ENCODE data around the gene TRMU. TPM values are rescaled to one million over a fixed set of nuclear protein-coding genes. Genes with fewer than 3 reads are reported as not detected.

Gene TRMU
- total RNA-seq, 1 experiment from 2014 or later = 59.5 TPM

DNA sequence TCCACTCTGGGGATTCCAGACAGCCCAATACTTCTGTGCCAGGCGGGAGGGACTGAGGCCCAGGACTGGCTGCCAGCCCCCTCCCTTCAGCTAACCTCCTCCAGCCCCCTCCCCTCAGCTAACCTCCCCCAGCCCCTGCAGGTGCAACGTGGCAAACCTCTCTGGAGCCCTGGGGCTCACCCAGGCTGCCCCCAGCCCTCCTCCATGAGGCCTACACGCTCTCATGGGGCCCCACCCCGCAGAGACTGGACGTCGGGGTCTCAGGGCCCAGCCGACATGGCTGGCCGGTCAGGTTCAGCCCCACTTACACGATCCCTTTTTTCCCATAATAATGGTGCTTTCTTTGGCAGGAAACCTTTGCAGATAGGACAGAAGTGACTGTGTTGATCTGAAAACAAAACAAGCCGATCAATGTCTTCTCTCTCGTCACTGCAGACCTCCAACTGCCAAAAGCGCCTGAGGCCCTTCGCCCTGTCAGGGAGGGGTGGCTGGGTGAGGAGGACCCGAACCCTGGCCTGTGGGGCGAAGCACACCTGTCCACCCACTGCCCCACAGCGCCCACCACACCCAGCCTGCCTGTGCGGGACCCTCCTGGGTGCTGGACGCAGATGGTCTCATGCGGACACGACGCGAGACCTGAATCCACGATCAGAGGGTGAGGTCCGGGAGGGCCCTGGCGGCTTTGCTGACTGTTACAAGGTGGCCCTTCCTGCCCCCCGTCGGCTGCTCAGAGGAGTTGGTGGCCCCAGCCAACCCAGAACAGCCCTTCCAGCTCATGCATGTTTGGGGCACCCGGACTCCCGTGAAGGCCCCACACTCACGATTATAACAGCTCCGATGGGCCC, 33.6 kb downstream of the TRMU start:
- no peak for DNase-seq (ENCODE audit: low read depth in 1 of 2, low spot score in 2 of 2)
- H3K4me3 ChIP-seq = no peak overlapping the region
- no peaks in the 10 kb centered on the region for H3K4me1 ChIP-seq (replicated peaks)
- no peaks in the 10 kb centered on the region for H3K9me3 ChIP-seq (replicated peaks)
- no peaks in the 10 kb centered on the region for H3K27me3 ChIP-seq (replicated peaks)
- no peaks in the 10 kb centered on the region for H3K36me3 ChIP-seq
- no peak overlapping the region for H3K27ac ChIP-seq

DNA sequence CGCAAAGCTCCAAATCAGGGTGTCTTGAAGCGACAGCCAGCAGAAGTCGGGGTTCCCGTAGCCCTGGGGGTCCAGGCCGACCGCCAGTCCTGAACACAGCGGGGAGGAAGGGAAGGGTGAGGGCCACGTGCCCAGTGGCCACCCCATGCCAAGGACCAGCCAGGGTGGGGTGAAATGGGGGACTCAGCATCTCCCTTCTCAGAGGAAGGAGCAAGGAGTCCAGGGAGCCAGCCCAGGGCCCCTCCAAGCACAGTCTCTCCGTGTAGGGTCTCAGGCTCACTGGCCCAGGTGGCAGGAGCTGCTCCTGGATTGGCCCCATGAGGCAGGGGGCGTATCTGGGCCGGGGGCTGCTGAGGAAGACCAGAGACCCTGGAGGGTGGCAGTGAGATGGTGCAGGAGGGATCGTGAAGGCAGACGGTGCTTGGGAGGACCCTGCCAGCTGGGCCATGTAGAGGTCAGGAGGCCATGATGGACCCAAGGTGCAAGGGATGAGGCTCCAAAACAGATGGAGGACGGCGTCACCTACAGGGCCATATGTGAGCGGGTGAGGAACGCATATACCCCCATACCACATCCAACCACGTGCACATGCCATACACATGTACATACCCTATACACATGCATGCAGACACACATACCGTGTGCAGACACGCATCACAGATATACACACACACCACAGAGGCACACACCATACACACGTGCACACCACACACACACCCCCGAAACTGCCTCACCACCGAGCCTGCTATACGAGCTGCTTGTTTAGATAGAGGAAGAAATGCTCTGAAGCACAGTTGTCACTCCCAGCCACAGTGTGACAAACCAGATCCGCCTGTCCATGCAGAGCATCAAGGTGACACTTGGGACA, 34.4 kb downstream of the TRMU start:
- H3K27me3 ChIP-seq (replicated peaks) = no peaks in the 10 kb centered on the region
- H3K27ac ChIP-seq = no peak overlapping the region
- 0 out of 2 replicates have a peak, but pooled peaks cover 4% of the 10 kb centered on the region for H3K9me3 ChIP-seq (replicated peaks)
- H3K4me1 ChIP-seq (replicated peaks) = no peaks in the 10 kb centered on the region
- no peak for DNase-seq (ENCODE audit: low read depth in 1 of 2, low spot score in 2 of 2)
- no peak overlapping the region for H3K4me3 ChIP-seq
- no peaks in the 10 kb centered on the region for H3K36me3 ChIP-seq

DNA sequence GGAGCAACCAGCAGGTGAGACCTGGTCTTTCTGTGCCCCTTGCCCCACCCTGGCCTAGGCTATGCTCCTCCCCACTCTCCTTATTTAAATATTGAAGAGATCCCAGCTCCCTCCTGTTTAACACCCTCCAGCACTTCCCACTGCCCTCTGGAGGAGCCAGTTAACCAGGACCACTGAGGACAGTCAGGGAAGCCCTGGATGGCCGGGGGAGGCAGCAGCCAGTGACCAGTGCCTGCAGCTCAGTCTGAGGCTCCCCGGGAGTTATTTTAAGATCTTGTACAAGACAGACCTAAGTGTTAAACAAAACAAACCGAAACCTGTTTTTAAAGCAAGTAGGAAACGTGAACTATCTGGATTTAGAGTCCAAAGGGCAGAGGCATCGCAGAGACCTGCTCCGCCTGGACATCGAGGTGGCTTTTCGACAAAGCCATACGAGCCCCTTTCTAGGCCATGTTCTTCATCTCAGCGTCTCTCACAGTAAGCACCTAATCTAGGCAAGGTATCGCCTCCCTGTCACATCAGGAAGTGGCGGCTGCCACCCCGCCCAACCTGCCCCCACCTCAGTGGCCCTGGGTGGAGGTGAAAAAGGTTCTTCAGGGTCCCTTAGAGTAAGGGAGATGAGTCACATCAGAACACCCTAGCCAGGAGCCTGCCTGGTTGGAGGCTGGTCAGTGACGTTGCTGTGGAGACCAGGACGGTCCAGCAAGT, 35.2 kb downstream of the TRMU start:
- no peak for DNase-seq (ENCODE audit: low read depth in 1 of 2, low spot score in 2 of 2)
- Histone ChIP-seq H3K27me3 (replicated peaks) (no peaks in the 10 kb centered on the region), H3K36me3 (no peaks in the 10 kb centered on the region), H3K9me3 (replicated peaks) (peaks cover 10% of the 10 kb centered on the region), H3K4me3 (no peak overlapping the region), H3K27ac (no peak overlapping the region), H3K4me1 (replicated peaks) (no peaks in the 10 kb centered on the region)

DNA sequence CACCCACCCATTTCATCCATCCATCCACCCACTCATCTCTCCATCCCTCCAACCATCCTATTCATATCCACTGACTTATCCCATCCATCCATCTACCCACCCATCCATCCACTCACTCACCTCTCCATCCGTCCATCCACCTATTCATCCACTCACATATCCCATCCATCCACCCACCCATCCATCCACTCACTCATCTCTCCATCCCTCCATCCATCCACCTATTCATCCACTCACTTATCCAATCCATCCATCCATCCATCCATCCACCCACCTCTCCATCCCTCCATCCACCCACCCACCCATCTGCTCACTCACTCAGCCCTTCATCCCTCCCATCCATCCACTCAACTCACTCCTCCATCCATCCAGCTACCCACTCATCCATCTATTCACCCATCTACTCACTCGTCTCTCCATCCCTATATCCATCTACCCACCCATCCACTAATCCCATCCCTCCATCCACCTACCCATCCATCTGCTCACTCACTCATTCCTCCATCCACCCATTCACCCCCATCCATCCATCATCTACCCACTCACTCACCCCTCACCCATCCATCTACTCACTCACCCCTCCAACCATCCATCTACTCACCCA, 36.2 kb downstream of the TRMU start:
- no peak overlapping the region for H3K27ac ChIP-seq
- H3K4me3 ChIP-seq = no peak overlapping the region
- no peaks in the 10 kb centered on the region for H3K27me3 ChIP-seq (replicated peaks)
- DNase-seq (ENCODE audit: low read depth in 1 of 2, low spot score in 2 of 2) = no peak
- H3K36me3 ChIP-seq = no peaks in the 10 kb centered on the region
- H3K9me3 ChIP-seq (replicated peaks) = peaks cover 16% of the 10 kb centered on the region
- no peaks in the 10 kb centered on the region for H3K4me1 ChIP-seq (replicated peaks)

DNA sequence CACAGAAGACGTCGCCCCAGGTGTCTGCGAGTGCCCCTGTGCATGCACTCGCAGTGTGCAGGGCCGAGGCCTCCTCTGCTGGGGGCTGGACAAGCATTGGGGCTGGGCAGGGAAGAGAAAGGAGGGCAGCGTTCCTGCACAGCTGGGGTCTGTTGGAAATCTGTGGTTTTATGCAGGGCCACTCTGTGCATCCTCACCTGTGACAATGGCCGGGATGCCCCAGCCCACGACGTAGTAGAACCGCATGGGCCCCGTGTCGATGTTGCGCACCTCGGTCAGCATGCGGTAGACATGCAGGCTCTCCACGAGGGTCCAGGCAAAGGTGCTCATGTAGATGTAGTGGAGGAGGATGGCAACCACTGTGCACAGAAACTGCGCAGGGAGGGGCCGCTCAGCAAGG, 37.2 kb downstream of the TRMU start:
- Histone ChIP-seq H3K27me3 (replicated peaks) (no peaks in the 10 kb centered on the region), H3K4me1 (replicated peaks) (peaks cover 4% of the 10 kb centered on the region), H3K4me3 (no peak overlapping the region), H3K9me3 (replicated peaks) (peaks cover 16% of the 10 kb centered on the region), H3K27ac (no peak overlapping the region), H3K36me3 (no peaks in the 10 kb centered on the region)
- DNase-seq (ENCODE audit: low read depth in 1 of 2, low spot score in 2 of 2) = no peak

DNA sequence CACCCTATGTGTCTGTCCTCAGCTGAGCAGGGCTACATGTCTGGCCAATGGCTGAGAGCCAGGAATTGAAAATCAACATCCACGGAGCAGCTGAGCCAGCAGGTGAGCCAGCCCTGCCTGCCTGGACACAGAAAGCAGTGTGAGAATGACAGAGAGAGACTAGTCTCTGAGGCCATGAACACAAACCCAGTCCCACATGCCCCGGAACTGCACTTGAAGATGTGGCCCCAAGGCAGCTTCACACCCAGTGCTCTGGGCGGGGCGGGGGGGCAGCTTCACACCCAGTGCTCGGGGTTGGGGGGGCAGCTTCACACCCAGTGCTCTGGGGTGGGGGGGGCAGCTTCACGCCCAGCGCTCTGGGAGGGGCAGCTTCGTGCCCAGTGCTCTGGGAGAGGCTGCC, 37.6 kb downstream of the TRMU start:
- Histone ChIP-seq H3K27ac (no peak overlapping the region), H3K36me3 (no peaks in the 10 kb centered on the region), H3K4me3 (no peak overlapping the region), H3K9me3 (replicated peaks) (peaks cover 16% of the 10 kb centered on the region), H3K4me1 (replicated peaks) (peaks cover 8% of the 10 kb centered on the region), H3K27me3 (replicated peaks) (no peaks in the 10 kb centered on the region)
- no peak for DNase-seq (ENCODE audit: low read depth in 1 of 2, low spot score in 2 of 2)

DNA sequence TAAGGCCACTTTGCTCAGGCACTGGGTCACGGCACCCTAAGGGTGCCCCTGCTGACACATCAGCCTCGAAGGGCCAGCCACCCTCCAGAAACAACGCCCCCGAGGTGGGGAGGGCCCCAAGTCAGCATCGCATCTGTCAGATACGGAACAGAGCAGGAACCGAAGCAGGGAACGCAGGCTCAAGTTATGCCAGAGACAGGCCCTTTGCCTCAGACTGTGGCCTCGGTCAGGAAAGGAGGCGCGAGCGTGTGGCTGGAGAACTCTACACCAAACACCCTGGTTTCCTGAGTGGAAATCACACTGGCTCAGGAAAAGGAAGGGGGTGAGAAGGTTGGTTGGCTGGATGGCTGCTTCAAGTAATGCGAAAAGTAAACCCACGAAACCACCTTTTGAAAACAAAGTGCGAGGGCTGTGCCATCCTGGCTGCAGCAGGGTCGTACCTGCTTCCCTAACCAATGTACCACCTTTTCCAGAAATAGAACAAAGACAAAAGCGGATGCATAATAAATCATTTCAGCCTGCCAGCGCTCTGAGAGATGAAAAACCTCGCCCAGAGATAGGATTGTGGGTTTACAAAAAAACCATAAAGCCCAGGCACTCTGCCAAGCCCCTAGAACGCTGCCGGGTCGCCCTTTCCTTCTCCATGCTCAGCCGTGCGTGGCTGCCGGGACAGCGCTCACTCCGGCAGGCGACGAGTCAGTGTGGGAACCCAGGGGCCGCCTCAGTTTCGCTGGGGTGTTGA, 38.6 kb downstream of the TRMU start:
- no peak overlapping the region for H3K27ac ChIP-seq
- no peaks in the 10 kb centered on the region for H3K27me3 ChIP-seq (replicated peaks)
- no peaks in the 10 kb centered on the region for H3K36me3 ChIP-seq
- H3K4me1 ChIP-seq (replicated peaks) = peaks cover 8% of the 10 kb centered on the region
- no peak overlapping the region for H3K4me3 ChIP-seq
- DNase-seq (ENCODE audit: low read depth in 1 of 2, low spot score in 2 of 2) = no peak
- H3K9me3 ChIP-seq (replicated peaks) = peaks cover 16% of the 10 kb centered on the region

DNA sequence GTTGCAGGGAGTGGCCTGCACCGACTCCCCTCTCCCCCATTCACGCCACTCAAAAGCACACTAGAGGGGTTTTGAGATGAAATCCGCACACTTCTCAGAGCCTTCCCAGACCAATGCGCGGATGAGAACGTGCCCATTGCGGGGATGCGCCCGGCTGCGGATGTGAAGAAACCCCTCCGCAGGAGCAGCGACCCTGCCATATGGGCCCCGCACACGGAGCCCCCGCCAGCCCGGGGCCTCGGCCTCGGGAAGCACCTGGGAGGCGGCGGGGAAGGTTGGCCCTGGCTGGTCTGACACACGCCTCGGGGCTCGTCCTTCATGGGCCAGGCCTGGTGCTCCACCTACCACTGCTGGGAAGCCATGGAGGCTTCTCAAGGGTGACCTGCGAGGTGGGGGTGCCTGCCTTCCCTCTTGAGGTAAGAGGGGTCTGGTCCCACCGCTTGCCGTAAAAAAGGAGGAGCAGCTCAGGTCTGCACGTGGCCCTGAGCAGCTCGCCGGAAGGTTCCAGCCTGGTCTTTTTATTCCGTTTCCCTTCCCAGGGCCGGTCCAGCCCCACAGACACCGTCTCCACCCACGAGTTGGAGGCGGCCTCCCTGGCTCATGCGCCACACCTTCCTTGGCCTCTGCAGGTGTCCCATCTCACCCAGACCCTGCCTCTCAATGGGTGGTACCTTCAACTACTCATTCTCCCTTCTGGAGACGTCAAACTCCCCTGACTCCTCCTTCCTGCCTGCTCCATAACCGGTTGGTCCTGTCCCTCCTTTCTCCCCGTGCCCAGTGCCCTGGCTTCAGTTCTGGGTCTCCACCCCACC, 39.4 kb downstream of the TRMU start:
- Histone ChIP-seq H3K27ac (no peak overlapping the region), H3K36me3 (no peaks in the 10 kb centered on the region), H3K4me3 (no peak overlapping the region), H3K27me3 (replicated peaks) (no peaks in the 10 kb centered on the region), H3K9me3 (replicated peaks) (peaks cover 16% of the 10 kb centered on the region), H3K4me1 (replicated peaks) (peaks cover 8% of the 10 kb centered on the region)
- no peak for DNase-seq (ENCODE audit: low read depth in 1 of 2, low spot score in 2 of 2)

DNA sequence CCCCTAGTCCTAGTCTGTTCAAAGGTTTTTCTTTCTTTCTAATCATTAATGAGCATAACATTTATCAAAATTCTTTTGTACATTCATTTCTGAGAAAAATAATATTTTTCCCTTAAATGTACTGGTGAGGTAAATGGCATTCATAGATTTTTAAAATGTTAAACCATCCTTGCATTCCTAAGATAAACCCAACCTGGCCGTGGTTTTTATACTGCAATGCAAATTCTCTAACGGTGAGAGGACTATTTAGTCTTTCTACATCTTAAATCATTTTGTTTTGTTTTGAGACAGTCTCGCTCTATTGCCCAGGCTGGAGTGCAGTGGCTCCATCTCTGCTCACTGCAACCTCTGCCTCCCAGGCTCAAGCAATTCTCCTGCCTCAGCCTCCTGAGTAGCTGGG, 40.6 kb downstream of the TRMU start:
- Histone ChIP-seq H3K27ac (no peak overlapping the region), H3K27me3 (replicated peaks) (no peaks in the 10 kb centered on the region), H3K4me1 (replicated peaks) (peaks cover 8% of the 10 kb centered on the region), H3K36me3 (no peaks in the 10 kb centered on the region), H3K4me3 (no peak overlapping the region), H3K9me3 (replicated peaks) (peaks cover 16% of the 10 kb centered on the region)
- no peak for DNase-seq (ENCODE audit: low read depth in 1 of 2, low spot score in 2 of 2)

DNA sequence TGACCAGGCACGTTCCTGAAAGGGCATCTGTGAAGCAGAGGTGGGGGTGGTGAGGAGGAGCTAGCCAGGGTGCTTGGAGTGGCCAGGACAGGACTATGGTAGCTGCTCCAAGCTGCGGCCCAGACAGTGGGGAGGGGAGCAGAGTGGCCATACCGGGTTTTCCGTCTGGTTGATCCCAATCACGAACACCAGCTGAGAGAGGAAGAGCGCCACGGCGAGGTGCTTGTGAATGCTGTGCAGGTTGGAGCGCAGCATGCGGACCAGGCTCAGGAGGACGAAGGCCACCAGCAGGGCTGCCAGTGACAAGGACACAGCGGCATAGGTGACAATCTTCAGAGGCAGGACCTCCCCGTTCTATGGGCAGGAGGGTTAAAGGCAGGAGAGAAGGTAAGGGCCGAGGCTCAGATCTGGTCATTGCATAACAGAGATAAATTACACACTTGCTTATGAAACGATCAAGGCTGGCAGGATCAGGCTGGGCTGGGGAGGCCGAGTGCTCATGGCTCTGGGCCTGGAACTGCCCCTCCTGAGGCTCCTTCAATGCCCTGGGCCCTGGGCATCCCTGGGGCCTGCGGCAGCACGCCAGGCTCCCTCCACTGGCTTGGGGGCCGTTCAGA, 41.5 kb downstream of the TRMU start:
- no peak for DNase-seq (ENCODE audit: low read depth in 1 of 2, low spot score in 2 of 2)
- no peaks in the 10 kb centered on the region for H3K27me3 ChIP-seq (replicated peaks)
- no peak overlapping the region for H3K4me3 ChIP-seq

DNA sequence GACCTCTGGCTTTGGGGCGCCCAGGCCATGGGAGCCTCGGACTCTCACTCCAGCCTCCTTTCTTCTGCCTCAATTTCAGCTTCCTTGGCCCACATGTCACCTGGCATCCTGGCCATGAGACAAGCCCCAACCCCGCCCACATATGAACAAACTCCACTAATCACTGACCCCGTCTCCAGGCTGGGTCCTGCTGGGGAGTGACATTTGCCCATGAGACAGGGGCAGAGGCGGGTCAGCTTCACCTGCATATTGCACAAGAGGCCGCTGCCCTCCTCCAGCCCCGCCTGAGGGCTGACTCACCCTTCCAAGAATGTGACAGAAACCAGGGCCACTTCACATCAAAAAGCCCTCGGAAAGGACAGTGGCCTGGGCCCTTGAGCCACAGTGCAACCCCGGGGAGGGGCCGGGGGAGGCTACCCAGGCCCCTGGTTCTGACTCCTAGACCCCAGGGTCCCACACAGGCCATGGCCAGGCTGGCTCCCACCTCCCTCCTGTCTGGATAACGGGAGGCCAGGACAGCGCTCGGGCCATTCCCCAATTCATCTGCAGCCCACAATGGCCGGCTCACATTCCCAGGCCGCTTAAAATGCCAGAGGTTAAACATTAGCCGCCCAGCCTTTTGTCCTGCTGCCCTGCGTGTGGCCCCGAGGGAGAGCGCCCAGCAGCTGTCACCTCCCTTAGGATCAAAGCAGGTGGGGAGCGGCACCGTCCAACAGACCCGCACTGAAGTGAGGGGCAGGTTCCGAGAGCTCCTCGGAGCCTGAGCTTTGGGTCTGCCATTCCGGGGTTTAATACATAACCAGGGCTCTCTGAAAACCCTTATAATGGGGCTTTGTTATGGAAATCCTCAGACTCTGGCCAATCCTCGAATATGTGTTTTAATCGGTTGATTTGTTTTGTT, 42.3 kb downstream of the TRMU start:
- DNase-seq (ENCODE audit: low read depth in 1 of 2, low spot score in 2 of 2) = peak in 1 of 2 experiments; percentile 37
- Histone ChIP-seq H3K9me3 (replicated peaks) (peaks cover 16% of the 10 kb centered on the region), H3K36me3 (no peaks in the 10 kb centered on the region), H3K4me1 (replicated peaks) (peaks cover 8% of the 10 kb centered on the region), H3K27ac (no peak overlapping the region), H3K4me3 (no peak overlapping the region), H3K27me3 (replicated peaks) (no peaks in the 10 kb centered on the region)

More for the DNA sequence above, 41.5 kb downstream of the TRMU start:
- Histone ChIP-seq H3K36me3 (no peaks in the 10 kb centered on the region), H3K9me3 (replicated peaks) (peaks cover 16% of the 10 kb centered on the region), H3K27ac (no peak overlapping the region), H3K4me1 (replicated peaks) (peaks cover 8% of the 10 kb centered on the region)

Data from SJSA1 (cell line).